Ovary (tissue), 3 donors: ENCODE measurements around the gene RAI14.

Experiments used
- CTCF ChIP-seq, 3 donors: fragments of 450-650 bp in 2 of 3; fragments of 200-600 bp in 1 of 3; IDR thresholded peaks; one replicate each; pipeline versions ENCODE4 v1.5.1 to v1.8.0; 2016 to 2022; ENCODE audit warnings: antibody characterized with exemption in 3 of 3, mild to moderate bottlenecking in 1 of 3
- EP300 ChIP-seq: sonication (generic); formaldehyde crosslinking; IDR thresholded peaks from one replicate; pipeline ENCODE4 v1.6.1; 2017; ENCODE audit warnings: antibody characterized with exemption
- POLR2A ChIP-seq: fragments of 450-650 bp; IDR thresholded peaks from one replicate; pipeline ENCODE4 v1.6.1; 2017; ENCODE audit warnings: antibody characterized with exemption, mild to moderate bottlenecking, moderate library complexity
- donor health status: DM: no; HTN: no; CAD: no.

GRCh38 chr5:34841816-34842215, 185.7 kb downstream of the RAI14 start:
- TF ChIP-seq CTCF (IDR thresholded peaks at IDR 0.05) (no peak), POLR2A (no peak), EP300 (no peak)
